MCF 10A (cell line): ENCODE results near the gene PANK2. TPM values are rescaled to one million over a fixed set of nuclear protein-coding genes. Genes with fewer than 3 reads are reported as not detected.
A peak's percentile ranks its signal among the peaks of the same experiment; 100 is the strongest.

Source experiments
- BruUV-seq: library from RNA; stranded (reverse); fragments of 400-500 nt; replicated peaks from 2 replicates; lab custom pipeline; 2021; lab: Mats Ljungman, UMichigan
- CTCF ChIA-PET: fragments of 300-600 bp; sonication (Branson Sonifier 250); formaldehyde crosslinking; extraction: SDS; loops from one replicate; lab custom pipeline; 2021; ENCODE audit warnings: antibody characterized with exemption, inconsistent platforms; lab: Yijun Ruan, JAX
- POLR2A ChIA-PET: fragments of 300-600, 350-650 bp; sonication (Branson Sonifier 250); formaldehyde crosslinking; extraction: SDS; loops from one replicate; lab custom pipeline; 2020; ENCODE audit warnings: antibody characterized with exemption, inconsistent platforms; lab: Yijun Ruan, JAX
- DNase-seq: peaks from one replicate; pipeline ENCODE4 v3.0.0-alpha.2; 2018; ENCODE audit not compliant: unreplicated experiment
- H3K27ac Mint-ChIP-seq: one replicate; pipeline ENCODE4 v1.8.0; 2022; ENCODE audit warnings: mild to moderate bottlenecking, low read depth, mixed read lengths; ENCODE audit not compliant: unreplicated experiment
- H3K27me3 Mint-ChIP-seq: one replicate; pipeline ENCODE4 v1.8.0; 2022; ENCODE audit warnings: mixed read lengths; ENCODE audit not compliant: insufficient read depth, unreplicated experiment
- H3K36me3 Mint-ChIP-seq: one replicate; pipeline ENCODE4 v1.8.0; 2022; ENCODE audit warnings: mild to moderate bottlenecking, moderate library complexity, mixed read lengths; ENCODE audit not compliant: insufficient read depth, unreplicated experiment
- H3K4me1 Mint-ChIP-seq: one replicate; pipeline ENCODE4 v1.8.0; 2022; ENCODE audit warnings: mixed read lengths; ENCODE audit not compliant: insufficient read depth, unreplicated experiment
- H3K4me3 Mint-ChIP-seq: one replicate; pipeline ENCODE4 v1.8.0; 2022; ENCODE audit warnings: mild to moderate bottlenecking, moderate library complexity, mixed read lengths; ENCODE audit not compliant: unreplicated experiment
- H3K9me3 Mint-ChIP-seq: one replicate; pipeline ENCODE4 v1.8.0; 2022; ENCODE audit warnings: mixed read lengths; ENCODE audit not compliant: unreplicated experiment
- intact Hi-C: fragments of 100-400 bp; cut with micrococcal nuclease; formaldehyde crosslinking; loops from 2 replicates; pipeline ENCODE4 v1.14.1; 2022
- total RNA-seq: library from RNA; stranded (reverse); gene quantifications from 2 replicates; pipeline ENCODE4 v1.2.3, GENCODE V29; 2022
- TF ChIP-seq, protein P1 (sequence below): fragments of 200-600 bp; IDR thresholded peaks from one replicate; pipeline ENCODE4 v1.8.0; 2022; ENCODE audit warnings: antibody characterized with exemption, mild to moderate bottlenecking; ENCODE audit not compliant: unreplicated experiment

PANK2 gene
- total RNA-seq, 1 experiment from 2014 or later: 29.2 TPM

- CTCF ChIA-PET: interaction anchor here (0.6 kb wide), 2 partner anchors 194 to 610 kb away, joined by 3 read pairs; no protein-coding TSS in a partner anchor
- TF ChIP-seq, protein P1, sequence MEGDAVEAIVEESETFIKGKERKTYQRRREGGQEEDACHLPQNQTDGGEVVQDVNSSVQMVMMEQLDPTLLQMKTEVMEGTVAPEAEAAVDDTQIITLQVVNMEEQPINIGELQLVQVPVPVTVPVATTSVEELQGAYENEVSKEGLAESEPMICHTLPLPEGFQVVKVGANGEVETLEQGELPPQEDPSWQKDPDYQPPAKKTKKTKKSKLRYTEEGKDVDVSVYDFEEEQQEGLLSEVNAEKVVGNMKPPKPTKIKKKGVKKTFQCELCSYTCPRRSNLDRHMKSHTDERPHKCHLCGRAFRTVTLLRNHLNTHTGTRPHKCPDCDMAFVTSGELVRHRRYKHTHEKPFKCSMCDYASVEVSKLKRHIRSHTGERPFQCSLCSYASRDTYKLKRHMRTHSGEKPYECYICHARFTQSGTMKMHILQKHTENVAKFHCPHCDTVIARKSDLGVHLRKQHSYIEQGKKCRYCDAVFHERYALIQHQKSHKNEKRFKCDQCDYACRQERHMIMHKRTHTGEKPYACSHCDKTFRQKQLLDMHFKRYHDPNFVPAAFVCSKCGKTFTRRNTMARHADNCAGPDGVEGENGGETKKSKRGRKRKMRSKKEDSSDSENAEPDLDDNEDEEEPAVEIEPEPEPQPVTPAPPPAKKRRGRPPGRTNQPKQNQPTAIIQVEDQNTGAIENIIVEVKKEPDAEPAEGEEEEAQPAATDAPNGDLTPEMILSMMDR: no peak
- POLR2A ChIA-PET: interaction anchor here (0.6 to 3.2 kb wide), 6 partner anchors 8 to 22 kb away, joined by 3 to 15 read pairs (median 6); no protein-coding TSS in a partner anchor
- no peak overlapping the region for H3K27ac Mint-ChIP-seq
- H3K4me1 Mint-ChIP-seq: no peaks in the 10 kb centered on the region
- BruUV-seq: no TSS peak
- H3K36me3 Mint-ChIP-seq: peaks cover 55% of the 10 kb centered on the region
- no peaks in the 10 kb centered on the region for H3K27me3 Mint-ChIP-seq
- no peak overlapping the region for H3K4me3 Mint-ChIP-seq
- DNase-seq: no peak
- intact Hi-C loops: no loop called here
- H3K9me3 Mint-ChIP-seq: no peaks in the 10 kb centered on the region
Measured at GRCh38 chr20:3869839-3870634, 19.1 kb upstream of the PANK2 start.

DNA sequence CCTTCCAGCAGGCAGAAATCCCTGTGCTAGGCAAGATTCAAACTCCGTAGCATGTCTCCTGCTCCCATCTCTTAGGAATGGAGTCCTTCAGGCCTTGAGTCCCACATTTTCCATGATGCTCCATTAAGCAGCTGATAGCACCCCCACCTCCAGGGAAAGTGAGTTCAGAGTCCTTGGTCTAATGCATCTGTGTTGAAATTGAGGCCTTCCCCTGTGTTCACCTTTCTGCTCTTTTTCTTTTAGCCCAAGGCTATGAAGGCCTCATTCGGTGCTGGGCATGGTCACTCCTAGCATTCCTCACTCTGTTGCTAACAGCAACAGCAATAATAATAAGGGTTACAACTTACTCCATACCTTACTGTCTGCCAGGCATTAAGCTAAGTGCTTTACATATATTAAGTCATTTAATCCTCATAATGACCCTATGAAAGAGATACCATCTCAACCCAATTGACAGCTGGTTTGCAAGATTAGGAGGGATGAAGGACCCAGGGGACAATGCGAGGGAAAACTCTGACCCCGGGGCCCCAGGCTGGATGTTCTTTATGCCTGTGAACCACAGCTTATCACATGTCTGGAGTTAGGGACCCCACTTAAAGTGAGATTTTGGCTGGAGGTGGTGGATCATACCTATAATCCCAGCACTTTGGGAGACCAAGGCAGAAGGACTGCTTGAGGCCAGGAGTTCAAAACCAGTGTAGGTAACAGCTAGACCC lies 17.5 kb upstream of the PANK2 start:
- H3K27ac Mint-ChIP-seq: peak overlapping the region; percentile 43
- ChIA-PET CTCF (interaction anchor here (0.7 to 1.1 kb wide), 3 partner anchors 17 to 220 kb away, joined by 3 to 4 read pairs (median 3); no protein-coding TSS in a partner anchor), POLR2A (interaction anchor here (0.6 to 3.2 kb wide), 14 partner anchors 9 to 104 kb away, joined by 3 to 15 read pairs (median 4); partner anchors contain the start of genes ADISSP, AP5S1 and MAVS)
- no TSS peak for BruUV-seq
- no peak overlapping the region for H3K4me3 Mint-ChIP-seq
- DNase-seq: peak; percentile 42
- no peaks in the 10 kb centered on the region for H3K4me1 Mint-ChIP-seq
- no peaks in the 10 kb centered on the region for H3K9me3 Mint-ChIP-seq
- H3K36me3 Mint-ChIP-seq: peaks cover 49% of the 10 kb centered on the region
- no peaks in the 10 kb centered on the region for H3K27me3 Mint-ChIP-seq
- intact Hi-C loops: no loop called here
- TF ChIP-seq, protein P1: no peak

DNA sequence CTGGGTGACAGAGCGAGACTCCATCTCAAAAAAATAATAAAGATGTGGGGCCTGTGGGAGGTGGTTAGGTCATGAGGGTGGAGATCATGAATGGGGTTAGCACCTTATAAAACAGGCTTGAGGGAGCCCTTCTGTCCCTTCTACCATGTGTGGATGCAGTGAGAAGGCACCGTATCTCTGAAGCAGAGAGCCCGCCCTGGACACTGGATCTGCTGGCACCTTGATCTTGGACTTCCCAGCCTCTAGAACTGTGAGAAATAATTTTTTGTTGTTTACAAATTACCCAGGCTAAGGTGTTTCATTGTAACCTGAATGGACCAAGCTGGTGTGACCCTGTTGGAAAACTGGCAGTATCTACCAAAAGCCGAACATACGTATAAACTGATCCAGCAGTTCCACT lies 15.7 kb upstream of the PANK2 start:
- intact Hi-C loops: no loop called here
- H3K4me1 Mint-ChIP-seq: no peaks in the 10 kb centered on the region
- CTCF ChIA-PET: no interaction called here
- TF ChIP-seq, protein P1: no peak
- no peak overlapping the region for H3K27ac Mint-ChIP-seq
- H3K27me3 Mint-ChIP-seq: no peaks in the 10 kb centered on the region
- H3K9me3 Mint-ChIP-seq: no peaks in the 10 kb centered on the region
- H3K4me3 Mint-ChIP-seq: no peak overlapping the region
- POLR2A ChIA-PET: interaction anchor here (0.5 to 2.4 kb wide), 4 partner anchors 10 to 209 kb away, joined by 3 to 8 read pairs (median 4); no protein-coding TSS in a partner anchor
- no peak for DNase-seq
- peaks cover 60% of the 10 kb centered on the region for H3K36me3 Mint-ChIP-seq
- no TSS peak for BruUV-seq
